GM23338 (cell line): Measurements from ENCODE around the gene KIAA2012.

Experiments used
- CREB1 ChIP-seq: fragments of 250-450 bp; sonication (Bioruptor Pico); IDR thresholded peaks from 2 replicates; pipeline ENCODE4 v1.5.0; 2020; ENCODE audit warnings: low read depth, mild to moderate bottlenecking, moderate library complexity
- CTCF ChIP-seq, 2 experiments: fragments of 200-600 bp in 1 of 2; sonication (generic) in 1 of 2; conservative IDR thresholded peaks; 2 replicates each; pipeline versions ENCODE4 v1.5.1 to v1.6.1; 2016 to 2017; ENCODE audit warnings: antibody characterized with exemption in 2 of 2, low read depth in 2 of 2, mild to moderate bottlenecking in 2 of 2, moderate library complexity in 1 of 2
- ETS1 ChIP-seq: IDR thresholded peaks from 2 replicates; pipeline ENCODE4 v1.6.1; 2016; ENCODE audit warnings: antibody characterized with exemption
- EZH2 ChIP-seq: fragments of 200-600 bp; sonication (generic); IDR thresholded peaks from one replicate; pipeline ENCODE4 v1.8.0; 2017; ENCODE audit warnings: antibody characterized with exemption, mild to moderate bottlenecking, low read depth; ENCODE audit not compliant: unreplicated experiment
- EZH2phosphoT487 ChIP-seq: fragments of 200-600 bp; sonication (generic); IDR thresholded peaks from one replicate; pipeline ENCODE4 v1.8.1; 2018; ENCODE audit warnings: antibody characterized with exemption; ENCODE audit not compliant: unreplicated experiment
- JUNB ChIP-seq: IDR thresholded peaks from one replicate; pipeline ENCODE4 v1.6.1; 2016; ENCODE audit warnings: antibody characterized with exemption; ENCODE audit not compliant: unreplicated experiment
- POLR2AphosphoS5 ChIP-seq: IDR thresholded peaks from 2 replicates; pipeline ENCODE4 v1.6.1; 2016; ENCODE audit warnings: antibody characterized with exemption, low read depth
- REST ChIP-seq: IDR thresholded peaks from one replicate; pipeline ENCODE4 v1.6.1; 2018; ENCODE audit warnings: antibody characterized with exemption; ENCODE audit not compliant: unreplicated experiment
- STAT1 ChIP-seq: IDR thresholded peaks from one replicate; pipeline ENCODE4 v1.6.1; 2016; ENCODE audit warnings: antibody characterized with exemption; ENCODE audit not compliant: unreplicated experiment
- ZNF114 ChIP-seq: fragments of 250-450 bp; sonication (Bioruptor Pico); IDR thresholded peaks from 2 replicates; pipeline ENCODE4 v1.5.0; 2020; ENCODE audit warnings: mild to moderate bottlenecking, moderate library complexity
- ZNF331 ChIP-seq: fragments of 250-450 bp; sonication (Bioruptor Pico); IDR thresholded peaks from 2 replicates; pipeline ENCODE4 v1.5.0; 2020; ENCODE audit warnings: low read depth, mild to moderate bottlenecking, moderate library complexity

DNA sequence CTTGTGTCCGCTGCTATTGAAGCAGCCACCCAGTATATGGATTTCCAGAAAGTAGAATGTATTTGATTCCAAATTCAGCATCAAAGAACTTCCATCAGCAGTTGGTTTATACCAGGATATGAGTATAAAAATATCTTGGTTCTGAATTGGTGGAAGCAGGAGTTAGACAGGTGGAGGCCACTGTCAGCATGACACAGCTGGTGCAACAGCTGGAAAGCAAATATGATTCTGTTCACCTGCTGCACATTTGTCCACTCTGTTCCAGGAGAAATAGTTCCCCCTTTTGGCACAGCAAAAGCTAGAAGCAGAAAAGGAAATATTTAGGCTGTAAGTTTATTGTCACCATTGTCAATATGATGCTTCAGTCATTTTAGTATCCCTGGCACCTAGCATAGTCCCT is 41.2 kb downstream of the KIAA2012 start:
- no peak for TF ChIP-seq CTCF (conservative IDR thresholded peaks at IDR 0.05; ENCODE audit: low read depth in 2 of 2)
- no peak for TF ChIP-seq REST
- no peak for TF ChIP-seq POLR2AphosphoS5
- no peak for TF ChIP-seq CREB1 (CRISPR knock-in tag)
- TF ChIP-seq ETS1, result no peak
- no peak for TF ChIP-seq EZH2
- no peak for TF ChIP-seq EZH2phosphoT487
- TF ChIP-seq ZNF114 (CRISPR knock-in tag), result no peak
- no peak for TF ChIP-seq JUNB
- no peak for TF ChIP-seq ZNF331
- no peak for TF ChIP-seq STAT1
